Esophagus (tissue), 2 donors: ENCODE measurements around the gene NCAM1. TPM values are rescaled to one million over a fixed set of nuclear protein-coding genes. Genes with fewer than 3 reads are reported as not detected.

Source experiments
- H3K27ac ChIP-seq, 2 donors: one replicate each; pipeline ENCODE4 v1.5.1; 2013; ENCODE audit warnings: low read depth in 2 of 2, mild to moderate bottlenecking in 2 of 2, inconsistent platforms in 1 of 2, low read length in 1 of 2, moderate library complexity in 1 of 2
- H3K27me3 ChIP-seq, 2 donors: one replicate each; pipeline ENCODE4 v1.6.1; 2013; ENCODE audit warnings: low read length in 2 of 2, control low read depth in 1 of 2, mild to moderate bottlenecking in 1 of 2; ENCODE audit not compliant: insufficient read depth in 2 of 2, control insufficient read depth in 1 of 2
- H3K36me3 ChIP-seq, 2 donors: one replicate each; pipeline ENCODE4 v1.6.1; 2013; ENCODE audit warnings: low read length in 1 of 2; ENCODE audit not compliant: control insufficient read depth in 2 of 2, insufficient read depth in 2 of 2
- H3K4me1 ChIP-seq, 2 donors: one replicate each; pipeline ENCODE4 v1.6.1; 2013; ENCODE audit warnings: low read length in 1 of 2; ENCODE audit not compliant: control insufficient read depth in 2 of 2, insufficient read depth in 2 of 2
- H3K4me3 ChIP-seq, 2 donors: one replicate each; pipeline ENCODE4 v1.5.1; 2013; ENCODE audit warnings: low read length in 2 of 2, mild to moderate bottlenecking in 2 of 2, low read depth in 1 of 2, moderate library complexity in 1 of 2
- H3K9me3 ChIP-seq, 2 donors: one replicate each; pipeline ENCODE4 v1.6.1; 2013; ENCODE audit warnings: mild to moderate bottlenecking in 2 of 2, low read depth in 1 of 2, low read length in 1 of 2, moderate library complexity in 1 of 2; ENCODE audit not compliant: control insufficient read depth in 2 of 2, insufficient read depth in 1 of 2
- WGBS, 2 donors: extraction: QIAGEN DNeasy Blood & Tissue Kit; methylation state at CpG; one replicate each; pipeline ENCODE4 v1.1.7; 2013; 5-methylcytosine and 5-hydroxymethylcytosine counted together
- polyA plus RNA-seq, 2 donors: library from polyadenylated mRNA; stranded (reverse); fragments of 200-250 nt; gene quantifications; one replicate each; pipeline ENCODE4 v1.2.3, GENCODE V29; 2013
- donor health status: healthy with polysubstance abuse.
- donor health status: Bipolar disorder and iron deficiency.

NCAM1 gene
- polyA plus RNA-seq, 2 donors = 1.7 to 2.2 TPM

DNA sequence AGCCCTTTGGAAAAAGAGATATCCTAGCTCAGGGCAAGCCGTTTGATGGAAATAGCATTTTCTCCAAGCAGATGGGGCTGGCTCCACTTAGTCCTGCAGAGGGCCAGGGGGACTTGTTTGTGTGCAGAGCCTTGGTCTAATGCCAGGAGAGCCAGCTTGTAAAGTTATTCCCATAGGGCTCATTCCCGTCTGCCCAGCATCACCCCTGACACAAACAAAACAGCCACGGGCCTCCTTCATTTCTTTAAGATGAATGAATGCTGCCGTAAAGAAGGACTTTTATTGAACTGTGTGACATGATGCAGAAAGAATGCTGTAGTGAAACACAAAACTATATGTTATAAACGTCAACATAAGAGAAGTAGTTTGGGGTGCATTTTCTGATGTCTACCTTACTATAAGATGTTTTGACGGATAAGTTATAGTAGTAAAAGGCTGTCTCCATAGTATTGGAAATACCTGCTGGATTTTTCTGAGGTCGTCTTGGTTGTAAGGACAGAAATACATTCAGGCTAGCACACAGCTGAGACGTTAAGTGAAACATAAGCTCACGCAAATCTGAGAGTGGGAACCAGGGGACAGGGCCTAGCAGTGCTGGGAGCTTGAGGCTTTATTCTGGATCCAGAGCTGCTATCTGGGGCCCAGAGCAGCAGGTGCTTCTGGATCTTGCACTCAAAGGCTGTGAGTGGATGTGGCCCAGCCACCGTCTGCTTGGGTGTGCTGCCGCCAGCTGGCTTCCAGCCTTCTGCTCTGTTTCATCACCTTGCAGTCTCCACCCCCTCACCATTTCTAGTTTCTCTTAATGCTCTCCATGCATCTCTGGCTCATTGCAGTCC is 53.3 kb downstream of the NCAM1 start:
- Histone ChIP-seq H3K9me3 (no peaks in the 10 kb centered on the region), H3K27ac (no peak overlapping the region), H3K4me1 (no peaks in the 10 kb centered on the region), H3K4me3 (no peak overlapping the region), H3K36me3 (no peaks in the 10 kb centered on the region), H3K27me3 (no peaks in the 10 kb centered on the region)
- 59 to 60% methylated on average over 11 of the region's 11 CpGs for WGBS, 2 donors

GRCh38 chr11:113015098-113015455 is 53.9 kb downstream of the NCAM1 start:
- Histone ChIP-seq H3K4me3 (no peak overlapping the region), H3K27me3 (no peaks in the 10 kb centered on the region), H3K36me3 (no peaks in the 10 kb centered on the region), H3K4me1 (no peaks in the 10 kb centered on the region), H3K9me3 (no peaks in the 10 kb centered on the region), H3K27ac (no peak overlapping the region)

- H3K4me1 ChIP-seq = no peaks in the 10 kb centered on the region
- no peak overlapping the region for H3K27ac ChIP-seq
These were observed 55.7 kb downstream of the NCAM1 start for GRCh38 chr11:113016905-113017304.

DNA sequence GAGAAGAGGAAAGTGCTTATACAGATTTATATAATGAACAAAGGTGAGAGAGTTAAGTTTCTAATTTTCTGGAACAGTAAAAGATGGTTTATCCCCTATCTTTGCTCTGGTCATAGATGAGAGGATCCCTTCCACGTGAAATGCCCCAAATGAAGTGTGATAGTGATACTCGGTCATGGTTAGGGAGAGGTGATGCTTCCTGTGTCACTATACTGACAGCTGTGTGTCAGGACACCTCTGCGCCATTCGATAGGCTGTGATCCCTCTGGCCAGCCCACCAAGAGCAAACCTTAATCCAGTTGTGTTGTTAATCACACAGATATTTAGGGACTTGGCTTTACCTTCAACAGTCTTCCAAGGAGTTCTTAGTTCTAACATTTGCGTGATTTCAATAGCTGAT is 57.7 kb downstream of the NCAM1 start:
- Histone ChIP-seq H3K4me1 (no peaks in the 10 kb centered on the region), H3K4me3 (no peak overlapping the region), H3K27ac (no peak overlapping the region), H3K9me3 (no peaks in the 10 kb centered on the region), H3K36me3 (no peaks in the 10 kb centered on the region), H3K27me3 (no peaks in the 10 kb centered on the region)
- WGBS, 2 donors = 85 to 87% methylated on average over 5 of the region's 5 CpGs

More at GRCh38 chr11:113016905-113017304, 55.7 kb downstream of the NCAM1 start:
- H3K27me3 ChIP-seq = no peaks in the 10 kb centered on the region
- H3K36me3 ChIP-seq = no peaks in the 10 kb centered on the region
- H3K4me3 ChIP-seq = no peak overlapping the region
- WGBS, 2 donors = 50 to 58% methylated on average over 4 of the region's 4 CpGs
- no peaks in the 10 kb centered on the region for H3K9me3 ChIP-seq

DNA sequence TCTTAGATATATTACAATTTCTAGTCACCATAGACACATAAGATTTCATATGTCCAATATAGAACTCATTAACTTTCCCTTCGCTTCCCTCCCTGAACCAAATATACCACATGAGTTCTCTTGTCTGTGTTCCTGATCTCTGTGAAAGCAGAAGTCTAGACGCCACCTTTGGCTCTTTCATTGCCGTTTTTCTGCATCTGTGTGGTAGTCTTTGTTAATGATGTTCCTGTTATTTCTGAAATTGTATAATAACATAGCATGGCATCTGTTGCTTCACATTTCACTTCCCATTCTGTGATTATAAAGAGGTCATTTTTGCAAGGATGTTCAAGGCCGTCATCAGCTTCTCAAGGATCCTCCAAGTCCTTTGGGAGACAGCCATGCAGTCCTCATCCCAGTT is 58.5 kb downstream of the NCAM1 start:
- Histone ChIP-seq H3K36me3 (no peaks in the 10 kb centered on the region), H3K9me3 (no peaks in the 10 kb centered on the region), H3K4me1 (no peaks in the 10 kb centered on the region), H3K4me3 (no peak overlapping the region), H3K27me3 (no peaks in the 10 kb centered on the region), H3K27ac (no peak overlapping the region)
- WGBS, 2 donors = 77 to 84% methylated on average over 4 of the region's 4 CpGs

DNA sequence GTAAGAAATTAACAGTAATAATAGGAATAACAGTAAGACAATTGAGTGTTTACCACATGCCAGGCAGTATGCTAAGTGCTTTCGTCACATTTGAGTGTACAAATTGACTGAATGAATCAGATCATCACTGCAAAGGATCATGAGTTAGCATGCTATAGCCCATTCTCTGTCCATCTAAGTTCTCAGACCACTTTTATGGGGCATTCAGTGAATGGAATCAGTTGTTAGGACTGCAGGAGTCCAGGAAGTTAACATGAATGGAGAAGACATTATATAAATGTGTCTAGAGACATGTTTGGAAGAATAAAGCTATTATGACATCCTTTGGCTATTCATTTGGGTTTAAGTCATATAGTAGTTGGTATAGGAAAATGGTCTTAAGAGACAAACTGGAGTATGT is 59.9 kb downstream of the NCAM1 start:
- H3K36me3 ChIP-seq = no peaks in the 10 kb centered on the region
- no peak overlapping the region for H3K27ac ChIP-seq
- H3K4me1 ChIP-seq = no peaks in the 10 kb centered on the region
- WGBS, 2 donors = 89% methylated on average over 1 of the region's 1 CpG
- no peaks in the 10 kb centered on the region for H3K27me3 ChIP-seq
- no peak overlapping the region for H3K4me3 ChIP-seq
- H3K9me3 ChIP-seq = no peaks in the 10 kb centered on the region

- H3K27me3 ChIP-seq = no peaks in the 10 kb centered on the region
These were observed 61.0 kb downstream of the NCAM1 start for GRCh38 chr11:113022262-113022661.

GRCh38 chr11:113023228-113023627 is 62.0 kb downstream of the NCAM1 start:
- Histone ChIP-seq H3K4me1 (no peaks in the 10 kb centered on the region), H3K27ac (no peak overlapping the region), H3K4me3 (no peak overlapping the region), H3K9me3 (no peaks in the 10 kb centered on the region), H3K27me3 (no peaks in the 10 kb centered on the region), H3K36me3 (no peaks in the 10 kb centered on the region)
- WGBS, 2 donors = 17 to 37% methylated on average over 2 of the region's 2 CpGs

More at GRCh38 chr11:113022262-113022661, 61.0 kb downstream of the NCAM1 start:
- Histone ChIP-seq H3K4me3 (no peak overlapping the region), H3K9me3 (no peaks in the 10 kb centered on the region), H3K27ac (no peak overlapping the region), H3K4me1 (no peaks in the 10 kb centered on the region), H3K36me3 (no peaks in the 10 kb centered on the region)
- 95 to 96% methylated on average over 2 of the region's 2 CpGs for WGBS, 2 donors

GRCh38 chr11:113023986-113024385 is 62.8 kb downstream of the NCAM1 start:
- Histone ChIP-seq H3K4me1 (no peaks in the 10 kb centered on the region), H3K36me3 (no peaks in the 10 kb centered on the region), H3K27me3 (no peaks in the 10 kb centered on the region), H3K9me3 (no peaks in the 10 kb centered on the region), H3K4me3 (no peak overlapping the region), H3K27ac (no peak overlapping the region)
- WGBS, 2 donors = 89 to 92% methylated on average over 4 of the region's 4 CpGs

GRCh38 chr11:113026778-113027177 is 65.6 kb downstream of the NCAM1 start:
- H3K4me3 ChIP-seq = no peak overlapping the region

More at GRCh38 chr11:113026778-113027177, 65.6 kb downstream of the NCAM1 start:
- Histone ChIP-seq H3K27me3 (no peaks in the 10 kb centered on the region), H3K9me3 (no peaks in the 10 kb centered on the region), H3K36me3 (no peaks in the 10 kb centered on the region), H3K27ac (no peak overlapping the region), H3K4me1 (no peaks in the 10 kb centered on the region)
- WGBS, 2 donors = 61 to 76% methylated on average over 3 of the region's 3 CpGs
